ENCODE measurements around the gene ZNF284.
"Not testable (repeated sequence)": the region's sequence is repeated elsewhere in the genome, so short reads cannot be mapped to it uniquely, and the experiment has no call there.

The ZNF284 gene

DNA sequence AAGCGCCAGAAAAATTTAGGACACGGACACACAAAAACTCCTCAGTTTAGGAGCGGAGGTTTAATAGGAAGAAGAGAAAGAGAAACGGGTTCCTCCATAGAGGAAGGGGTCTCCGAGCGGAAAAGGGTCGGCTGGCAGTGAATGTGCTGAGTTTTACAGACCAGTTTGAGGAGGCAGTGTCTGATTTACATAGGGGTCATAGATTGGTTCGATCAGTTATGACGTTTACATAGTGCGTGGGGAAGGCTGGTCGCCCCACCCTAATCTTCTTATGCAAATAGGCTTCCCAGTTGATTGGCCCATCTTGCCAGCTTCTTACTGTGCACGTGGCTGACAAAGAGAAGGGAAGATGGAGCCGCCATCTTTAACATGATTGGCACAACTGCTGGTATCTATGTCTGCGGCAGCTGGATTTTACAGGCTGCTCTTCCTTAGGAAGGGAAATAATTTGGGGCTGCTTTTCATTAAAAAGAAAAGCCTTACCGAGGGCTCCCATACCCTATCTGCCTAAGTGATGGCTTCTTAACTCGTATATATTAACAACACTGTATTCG, 40.0 kb downstream of the ZNF284 start:
- no peak for DNase-seq (ENCODE audit: low read depth in 2 of 2)

DNA sequence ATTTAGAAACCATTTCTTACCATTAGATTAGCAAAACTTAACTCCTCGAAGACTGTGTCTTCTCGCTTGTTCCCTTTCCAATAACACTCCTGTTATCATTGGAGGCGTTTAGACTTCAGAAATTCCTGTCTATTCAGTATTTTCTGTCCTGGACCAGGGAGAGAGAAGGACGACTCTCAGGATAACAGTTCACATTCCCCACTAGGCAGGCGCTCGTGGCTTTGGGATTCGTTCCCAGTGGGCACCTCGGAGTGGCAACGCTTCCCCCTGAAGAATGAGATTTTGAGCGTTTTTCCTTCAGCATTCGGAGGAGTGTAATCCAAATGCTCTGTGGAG, 40.8 kb downstream of the ZNF284 start:
- no peak for DNase-seq (ENCODE audit: low read depth in 2 of 2)

DNA sequence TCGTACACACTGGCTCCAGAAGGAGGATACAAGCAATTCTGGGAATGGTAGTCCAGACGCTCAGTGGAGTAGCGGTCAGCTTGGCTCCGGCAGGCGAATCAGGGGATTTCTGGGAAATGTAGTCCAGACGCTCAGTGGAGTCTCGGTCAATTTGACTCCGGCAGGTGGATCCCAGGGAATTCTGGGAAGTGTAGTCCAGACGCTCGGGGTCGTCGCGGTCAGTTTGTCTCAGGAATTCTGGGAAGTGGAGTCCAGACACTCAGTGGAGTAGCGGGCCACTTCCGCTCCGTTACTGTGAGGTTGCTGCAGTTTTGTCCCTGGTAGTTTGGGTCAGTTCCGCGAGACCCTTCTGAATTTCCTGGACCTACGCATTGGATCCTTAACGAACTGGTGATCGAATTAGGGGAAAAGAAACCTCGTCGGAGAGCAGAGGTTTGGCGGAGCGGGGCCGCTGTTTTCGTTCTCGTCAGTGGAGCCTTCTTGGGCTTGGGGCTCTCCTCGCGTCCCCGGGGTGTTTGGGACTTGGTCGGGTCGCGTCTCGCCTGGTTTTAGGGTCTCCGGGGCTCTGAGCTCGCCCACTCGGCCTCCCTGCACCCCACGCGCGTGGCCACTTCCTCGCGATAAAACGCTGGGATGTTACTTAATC, 41.3 kb downstream of the ZNF284 start, which contains the start of gene ZNF225:
TSS of gene ZNF225 (plus strand) at position 262 of the 646 bp plus-strand sequence. CDS start 2,429 bp downstream, outside the sequence.
- peak; percentile 74 to 78 for DNase-seq (ENCODE audit: low read depth in 2 of 2)

DNA sequence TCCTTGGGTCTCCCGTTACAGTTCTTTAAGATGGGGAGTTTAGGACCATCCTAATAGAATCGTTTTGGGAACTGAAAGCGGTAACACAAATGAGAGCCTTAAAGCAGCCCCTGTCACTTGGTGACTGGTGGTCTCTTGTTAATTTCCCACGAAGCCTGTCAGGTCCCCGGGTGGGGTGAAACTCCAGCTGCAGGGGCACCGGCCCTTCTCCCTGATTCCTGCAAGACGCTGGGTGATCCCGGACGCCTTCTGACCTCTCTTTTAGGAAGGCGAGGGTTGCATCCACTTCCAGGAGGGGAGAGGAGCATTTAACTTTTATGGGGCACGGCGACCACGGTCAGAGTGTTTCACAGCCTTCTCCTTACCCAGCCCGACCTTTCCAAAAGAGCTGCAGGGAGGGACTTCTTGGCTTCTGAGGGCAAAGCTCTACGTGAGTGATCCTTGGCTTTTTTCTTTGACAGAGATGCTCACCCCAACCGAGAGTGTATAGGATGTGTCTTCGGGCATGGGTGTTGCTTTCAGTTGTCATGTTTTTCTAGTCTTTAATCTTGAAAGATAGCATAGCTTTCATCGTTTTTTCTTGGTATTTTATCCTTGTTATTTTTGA, 41.9 kb downstream of the ZNF284 start:
- no peak for DNase-seq (ENCODE audit: low read depth in 2 of 2)

DNA sequence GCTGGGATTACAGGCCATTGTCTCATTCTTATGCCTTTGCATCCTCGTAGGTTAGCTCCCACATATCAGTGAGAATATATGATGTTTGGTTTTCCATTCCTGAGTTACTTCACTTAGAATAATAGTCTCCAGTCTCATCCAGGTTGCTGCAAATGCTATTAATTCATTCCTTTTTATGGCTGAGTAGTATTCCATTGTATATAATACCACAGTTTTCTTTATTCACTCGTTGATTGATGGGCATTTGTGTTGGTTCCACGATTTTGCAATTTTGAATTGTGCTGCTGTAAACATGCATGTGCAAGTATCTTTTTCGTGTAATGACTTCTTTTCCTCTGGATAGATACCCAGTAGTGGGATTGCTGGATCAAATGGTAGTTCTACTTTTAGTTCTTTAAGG, 49.2 kb downstream of the ZNF284 start:
- not testable (repeated sequence) for DNase-seq (ENCODE audit: low read depth in 2 of 2)

DNA sequence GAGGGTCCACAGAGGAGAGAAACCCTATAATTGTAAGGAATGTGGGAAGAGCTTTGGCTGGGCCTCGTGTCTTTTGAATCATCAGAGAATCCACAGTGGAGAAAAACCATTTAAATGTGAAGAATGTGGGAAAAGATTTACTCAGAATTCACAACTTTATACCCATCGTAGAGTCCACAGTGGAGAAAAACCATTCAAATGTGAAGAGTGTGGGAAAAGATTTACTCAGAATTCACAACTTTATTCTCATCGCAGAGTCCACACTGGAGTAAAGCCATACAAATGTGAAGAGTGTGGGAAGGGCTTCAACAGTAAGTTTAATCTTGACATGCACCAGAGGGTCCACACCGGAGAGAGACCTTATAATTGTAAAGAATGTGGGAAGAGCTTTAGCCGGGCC, 60.0 kb downstream of the ZNF284 start:
- DNase-seq (ENCODE audit: low read depth in 2 of 2): no peak

Measured in activated CD8-positive, alpha-beta memory T cell treated with anti-CD3 and anti-CD28 coated beads for 4 hours (primary cell).